ENCODE measurements around the gene SPAG8.

- TF ChIP-seq CTCF (IDR thresholded peaks at IDR 0.05) (no peak), JUN (IDR thresholded peaks at IDR 0.05) (no peak), CEBPB (IDR thresholded peaks at IDR 0.05) (no peak), RAD21 (conservative IDR thresholded peaks at IDR 0.05 in 1 of 2, IDR thresholded peaks at IDR 0.05 in 1 of 2) (no peak), CHD4 (IDR thresholded peaks at IDR 0.05; ENCODE audit: borderline replicate concordance) (no peak), PBX3 (IDR thresholded peaks at IDR 0.05) (no peak), POLR2A (IDR thresholded peaks at IDR 0.05; ENCODE audit: low read length) (no peak)
- TF ChIP-seq, protein P1, sequence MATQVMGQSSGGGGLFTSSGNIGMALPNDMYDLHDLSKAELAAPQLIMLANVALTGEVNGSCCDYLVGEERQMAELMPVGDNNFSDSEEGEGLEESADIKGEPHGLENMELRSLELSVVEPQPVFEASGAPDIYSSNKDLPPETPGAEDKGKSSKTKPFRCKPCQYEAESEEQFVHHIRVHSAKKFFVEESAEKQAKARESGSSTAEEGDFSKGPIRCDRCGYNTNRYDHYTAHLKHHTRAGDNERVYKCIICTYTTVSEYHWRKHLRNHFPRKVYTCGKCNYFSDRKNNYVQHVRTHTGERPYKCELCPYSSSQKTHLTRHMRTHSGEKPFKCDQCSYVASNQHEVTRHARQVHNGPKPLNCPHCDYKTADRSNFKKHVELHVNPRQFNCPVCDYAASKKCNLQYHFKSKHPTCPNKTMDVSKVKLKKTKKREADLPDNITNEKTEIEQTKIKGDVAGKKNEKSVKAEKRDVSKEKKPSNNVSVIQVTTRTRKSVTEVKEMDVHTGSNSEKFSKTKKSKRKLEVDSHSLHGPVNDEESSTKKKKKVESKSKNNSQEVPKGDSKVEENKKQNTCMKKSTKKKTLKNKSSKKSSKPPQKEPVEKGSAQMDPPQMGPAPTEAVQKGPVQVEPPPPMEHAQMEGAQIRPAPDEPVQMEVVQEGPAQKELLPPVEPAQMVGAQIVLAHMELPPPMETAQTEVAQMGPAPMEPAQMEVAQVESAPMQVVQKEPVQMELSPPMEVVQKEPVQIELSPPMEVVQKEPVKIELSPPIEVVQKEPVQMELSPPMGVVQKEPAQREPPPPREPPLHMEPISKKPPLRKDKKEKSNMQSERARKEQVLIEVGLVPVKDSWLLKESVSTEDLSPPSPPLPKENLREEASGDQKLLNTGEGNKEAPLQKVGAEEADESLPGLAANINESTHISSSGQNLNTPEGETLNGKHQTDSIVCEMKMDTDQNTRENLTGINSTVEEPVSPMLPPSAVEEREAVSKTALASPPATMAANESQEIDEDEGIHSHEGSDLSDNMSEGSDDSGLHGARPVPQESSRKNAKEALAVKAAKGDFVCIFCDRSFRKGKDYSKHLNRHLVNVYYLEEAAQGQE (IDR thresholded peaks at IDR 0.05): no peak
These were observed 30.1 kb upstream of the SPAG8 start for GRCh38 chr9:35842020-35842745.
